Activated CD4-positive, alpha-beta T cell treated with anti-CD3 and anti-CD28 coated beads, Interleukin-2, amount 50 U/mL, for 48 hours (primary cell): ENCODE results near the gene GNA12.
"Not testable (repeated sequence)": the region's sequence is repeated elsewhere in the genome, so short reads cannot be mapped to it uniquely, and the experiment has no call there.

Experiments used
- DNase-seq, 2 experiments: peaks; one replicate each; pipeline ENCODE4 v3.0.0-alpha.2; 2020

GNA12 gene

GRCh38 chr7:2738766-2739549 is 105.2 kb downstream of the GNA12 start:
- DNase-seq, result no peak

GRCh38 chr7:2737771-2738540 is 106.2 kb downstream of the GNA12 start:
- DNase-seq, result no peak

GRCh38 chr7:2737005-2737743 is 106.9 kb downstream of the GNA12 start:
- not testable (repeated sequence) for DNase-seq

- no peak for DNase-seq
Measured at GRCh38 chr7:2736411-2736914, 107.6 kb downstream of the GNA12 start.

- no peak for DNase-seq
Measured at GRCh38 chr7:2735744-2736143, 108.4 kb downstream of the GNA12 start.

GRCh38 chr7:2734751-2735571 is 109.1 kb downstream of the GNA12 start:
- DNase-seq, result no peak

GRCh38 chr7:2734084-2734686 is 109.9 kb downstream of the GNA12 start:
- no peak for DNase-seq

- DNase-seq, result no peak
Measured at GRCh38 chr7:2732959-2733584, 111.0 kb downstream of the GNA12 start.

GRCh38 chr7:2732388-2732787 is 111.7 kb downstream of the GNA12 start:
- no peak for DNase-seq

GRCh38 chr7:2730846-2731770 is 113.0 kb downstream of the GNA12 start:
- DNase-seq, result no peak

- no peak for DNase-seq
Measured at GRCh38 chr7:2729893-2730716, 114.0 kb downstream of the GNA12 start.

GRCh38 chr7:2729031-2729892 is 114.8 kb downstream of the GNA12 start:
- DNase-seq, result no peak

- DNase-seq, result no peak
Measured at GRCh38 chr7:2728316-2729030, 115.6 kb downstream of the GNA12 start.

GRCh38 chr7:2727206-2727605 is 116.9 kb downstream of the GNA12 start:
- DNase-seq, result not testable (repeated sequence)

- DNase-seq, result peak in 1 of 2 experiments; percentile 0
Measured at GRCh38 chr7:2726316-2727018, 117.6 kb downstream of the GNA12 start.

GRCh38 chr7:2725178-2726105 is 118.7 kb downstream of the GNA12 start:
- DNase-seq, result no peak
